K562 (cell line): Measurements from ENCODE around the gene NACC1. TPM values are rescaled to one million over a fixed set of nuclear protein-coding genes. Genes with fewer than 3 reads are reported as not detected.

Source experiments
- CBFA2T2 ChIP-seq: fragments of 450-650 bp; conservative IDR thresholded peaks from 2 replicates; pipeline ENCODE4 v1.6.1; 2017; ENCODE audit warnings: mild to moderate bottlenecking
- CHCHD3 ChIP-seq: fragments of 250-450 bp; sonication (Bioruptor Pico); IDR thresholded peaks from 2 replicates; pipeline ENCODE4 v2.1.2; 2022; ENCODE audit warnings: mild to moderate bottlenecking
- DNMT1 ChIP-seq: fragments of 450-650 bp; IDR thresholded peaks from 2 replicates; pipeline ENCODE4 v1.6.1; 2016; ENCODE audit warnings: antibody characterized with exemption, mild to moderate bottlenecking
- ELF1 ChIP-seq: fragments of 200-800 bp; sonication (Bioruptor generic); IDR thresholded peaks from 2 replicates; pipeline ENCODE4 v1.6.1; 2016; ENCODE audit warnings: missing genetic modification characterization, missing compliant biosample characterization
- FOXA3 ChIP-seq, 2 experiments: fragments of 450-650 bp in 1 of 2; sonication (generic) in 1 of 2; formaldehyde crosslinking; IDR thresholded peaks in 1 of 2; conservative IDR thresholded peaks in 1 of 2; 2 replicates each; pipeline versions ENCODE4 v1.4.0 to v1.8.0; 2020 to 2022; ENCODE audit warnings: mild to moderate bottlenecking in 2 of 2, missing genetic modification reagents in 1 of 2
- FOXJ3 ChIP-seq: sonication (generic); formaldehyde crosslinking; IDR thresholded peaks from 2 replicates; pipeline ENCODE4 v1.4.0; 2020; ENCODE audit warnings: mild to moderate bottlenecking, missing genetic modification reagents
- GABPB1 ChIP-seq: sonication (generic); formaldehyde crosslinking; IDR thresholded peaks from 2 replicates; pipeline ENCODE4 v1.8.0; 2022; ENCODE audit warnings: mild to moderate bottlenecking, missing genetic modification reagents
- GTF2F1 ChIP-seq: IDR thresholded peaks from 2 replicates; pipeline ENCODE4 v1.6.1; 2011; ENCODE audit warnings: low read depth, low read length, improper control_type of control experiment
- RAD51 ChIP-seq: fragments of 450-650 bp; IDR thresholded peaks from 2 replicates; pipeline ENCODE4 v1.7.1; 2016; ENCODE audit warnings: low read depth, mild to moderate bottlenecking, borderline replicate concordance
- SMAD4 ChIP-seq: fragments of 250-450 bp; sonication (Bioruptor Pico); conservative IDR thresholded peaks from 2 replicates; pipeline ENCODE4 v1.8.0; 2021; ENCODE audit warnings: inconsistent platforms, mild to moderate bottlenecking, moderate library complexity
- SMARCB1 ChIP-seq: IDR thresholded peaks from 2 replicates; pipeline ENCODE4 v1.6.1; 2011; ENCODE audit warnings: improper control_type of control experiment, low read depth; ENCODE audit not compliant: insufficient read length
- SNRNP70 ChIP-seq: fragments of 200-400 bp; formaldehyde crosslinking; optimal IDR thresholded peaks from 2 replicates; pipeline ENCODE3; 2017; ENCODE audit warnings: low read depth, low read length
- TAF15 ChIP-seq: fragments of 200-400 bp; formaldehyde crosslinking; IDR thresholded peaks from 2 replicates; pipeline ENCODE4 v1.6.1; 2017; ENCODE audit warnings: mild to moderate bottlenecking, low read depth, low read length, moderate library complexity
- U2AF1 ChIP-seq: fragments of 200-400 bp; formaldehyde crosslinking; optimal IDR thresholded peaks from 2 replicates; pipeline ENCODE3; 2017; ENCODE audit warnings: mild to moderate bottlenecking, low read depth, low read length, moderate library complexity
- ZC3H8 ChIP-seq: fragments of 450-650 bp; IDR thresholded peaks from 2 replicates; pipeline ENCODE4 v1.6.1; 2017
- ZFP30 ChIP-seq: fragments of 250-450 bp; sonication (Bioruptor Pico); IDR thresholded peaks from 2 replicates; pipeline ENCODE4 v1.8.0; 2022; ENCODE audit warnings: moderate library complexity, mild to moderate bottlenecking, inconsistent platforms, borderline replicate concordance
- ZNF146 ChIP-seq: IDR thresholded peaks from one replicate; pipeline ENCODE4 v1.6.1; 2018; ENCODE audit warnings: missing compliant biosample characterization; ENCODE audit not compliant: unreplicated experiment
- ZNF253 ChIP-seq: fragments of 250-450 bp; sonication (Bioruptor Pico); conservative IDR thresholded peaks from 2 replicates; pipeline ENCODE4 v1.6.1; 2021; ENCODE audit warnings: mild to moderate bottlenecking
- ZNF57 ChIP-seq: fragments of 450-650 bp; formaldehyde crosslinking; IDR thresholded peaks from 2 replicates; pipeline ENCODE4 v1.4.0; 2020; ENCODE audit warnings: mild to moderate bottlenecking, moderate library complexity
- ZNF644 ChIP-seq: fragments of 200-800 bp; sonication (Bioruptor generic); IDR thresholded peaks from 2 replicates; pipeline ENCODE4 v1.6.1; 2016; ENCODE audit warnings: low read depth, missing genetic modification characterization, missing compliant biosample characterization
- ZNF764 ChIP-seq: fragments of 250-450 bp; sonication (Bioruptor Pico); IDR thresholded peaks from 2 replicates; pipeline ENCODE4 v1.4.0; 2020; ENCODE audit warnings: low read depth, mild to moderate bottlenecking, moderate library complexity
- polyA plus RNA-seq, 8 experiments: library from polyadenylated mRNA; depleted of rRNA in 4 of 8; stranded (reverse) in 5 of 8; unstranded in 3 of 8; fragments of >200 nt; fragmentation: Nextera tagmentation in 2 of 8; fragmentation: Illumina TruSeq in 1 of 8; extraction: Ambion mirVana in 2 of 8; extraction: Trizol in 1 of 8; gene quantifications; 2 replicates each; pipeline versions ENCODE4 v1.2.1 to v1.2.3, GENCODE V29; 2011 to 2014; ENCODE audit warnings: inconsistent platforms in 1 of 8, missing spikeins in 1 of 8
- total RNA-seq, 7 experiments: library from RNA; depleted of rRNA in 6 of 7; stranded (reverse); fragments of >200 nt in 6 of 7; fragmentation: Illumina TruSeq in 2 of 7; extraction: Trizol in 2 of 7; gene quantifications; 2 replicates each; pipeline versions ENCODE4 v1.2.1 to v1.2.3, GENCODE V29; 2011 to 2021; ENCODE audit warnings: low replicate concordance in 1 of 7
- TF ChIP-seq, protein P1 (sequence below): fragments of 450-650 bp; conservative IDR thresholded peaks from 2 replicates; pipeline ENCODE4 v1.6.1; 2016; ENCODE audit warnings: missing genetic modification characterization, low read depth, mild to moderate bottlenecking, control low read depth, missing compliant biosample characterization

NACC1 gene
- total and polyA plus RNA-seq, 9 of the 15 experiments (the other 6 are each of a cell fraction or from before 2014, with no cell fraction given), result 0.04 to 96.6 (median 25.8) TPM

DNA sequence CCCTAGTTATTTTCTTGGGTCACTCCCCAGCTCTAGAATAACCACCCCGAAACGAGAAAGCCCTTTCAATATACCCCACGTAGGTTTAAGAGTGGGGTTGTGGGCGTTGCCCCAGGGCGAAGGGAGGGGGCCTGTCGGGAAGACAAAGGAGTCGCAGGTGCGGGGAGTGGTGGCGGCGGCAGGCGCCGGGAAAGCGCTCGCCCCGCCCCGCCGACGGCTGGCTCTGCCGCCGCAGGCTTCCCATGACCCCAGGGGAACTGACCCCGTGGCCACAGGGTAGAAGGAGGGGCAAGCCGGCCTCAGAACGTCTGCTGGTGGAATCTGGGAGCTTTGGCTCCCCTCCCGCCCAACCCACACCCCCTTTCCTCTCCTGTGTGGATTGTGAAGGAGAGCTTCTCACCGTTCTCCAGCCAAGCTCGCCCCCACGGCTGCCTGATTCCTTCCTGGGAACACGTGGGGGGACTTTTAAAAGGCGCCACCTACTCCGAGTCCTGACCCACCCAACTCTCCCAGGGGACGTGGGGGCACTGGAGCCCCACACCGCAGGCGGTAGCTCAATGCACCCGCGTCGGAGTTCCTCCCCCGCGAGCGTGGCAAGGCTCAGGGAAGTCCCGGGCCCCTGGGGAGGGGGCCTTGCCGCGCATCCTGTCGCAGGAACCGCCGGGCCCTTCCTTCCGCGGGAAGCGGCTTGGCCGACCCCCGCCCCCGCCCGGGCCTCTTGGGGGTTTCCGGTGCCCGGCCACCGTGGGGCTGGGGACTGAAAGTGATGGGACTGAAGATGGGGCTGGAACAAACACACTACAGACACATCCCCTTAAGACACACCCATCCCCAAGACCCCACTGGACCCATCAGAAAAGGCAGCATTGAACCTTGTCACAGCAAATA lies 37.7 kb downstream of the NACC1 start (continued):
- no peak; the same call in 1 of the 2 replicates for TF ChIP-seq RAD51
- no peak for TF ChIP-seq U2AF1
- TF ChIP-seq SMAD4, result peak; percentile 96
- TF ChIP-seq GTF2F1, result no peak
- no peak for TF ChIP-seq ZFP30 (CRISPR knock-in tag)
- peak; percentile 55; the same call in 1 of the 2 replicates for TF ChIP-seq TAF15
- no peak for TF ChIP-seq FOXA3 (CRISPR knock-in tag; conservative IDR thresholded peaks at IDR 0.05 in 1 of 2, IDR thresholded peaks at IDR 0.05 in 1 of 2)
- TF ChIP-seq ZNF146 (CRISPR knock-in tag), result no peak
- no peak for TF ChIP-seq FOXJ3
- TF ChIP-seq GABPB1 (CRISPR knock-in tag), result 0 out of 2 replicates have a peak, but pooled peaks have one; percentile 50
- TF ChIP-seq SMARCB1, result no peak
- TF ChIP-seq ZNF253 (CRISPR knock-in tag), result peak; percentile 22; the same call in 1 of the 2 replicates
- no peak for TF ChIP-seq CBFA2T2
- TF ChIP-seq, protein P1, sequence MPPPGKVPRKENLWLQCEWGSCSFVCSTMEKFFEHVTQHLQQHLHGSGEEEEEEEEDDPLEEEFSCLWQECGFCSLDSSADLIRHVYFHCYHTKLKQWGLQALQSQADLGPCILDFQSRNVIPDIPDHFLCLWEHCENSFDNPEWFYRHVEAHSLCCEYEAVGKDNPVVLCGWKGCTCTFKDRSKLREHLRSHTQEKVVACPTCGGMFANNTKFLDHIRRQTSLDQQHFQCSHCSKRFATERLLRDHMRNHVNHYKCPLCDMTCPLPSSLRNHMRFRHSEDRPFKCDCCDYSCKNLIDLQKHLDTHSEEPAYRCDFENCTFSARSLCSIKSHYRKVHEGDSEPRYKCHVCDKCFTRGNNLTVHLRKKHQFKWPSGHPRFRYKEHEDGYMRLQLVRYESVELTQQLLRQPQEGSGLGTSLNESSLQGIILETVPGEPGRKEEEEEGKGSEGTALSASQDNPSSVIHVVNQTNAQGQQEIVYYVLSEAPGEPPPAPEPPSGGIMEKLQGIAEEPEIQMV (tag), result no peak
- TF ChIP-seq ZNF764 (CRISPR knock-in tag), result no peak
- TF ChIP-seq ZC3H8, result no peak
- TF ChIP-seq ELF1, result no peak
- TF ChIP-seq ZNF57 (CRISPR knock-in tag), result no peak
- TF ChIP-seq DNMT1, result no peak
- TF ChIP-seq CHCHD3 (CRISPR knock-in tag), result no peak
- no peak for TF ChIP-seq ZNF644 (tag)
- no peak for TF ChIP-seq SNRNP70
